Measurements from ENCODE around the gene DOCK2.
"Not testable (repeated sequence)": the region's sequence is repeated elsewhere in the genome, so short reads cannot be mapped to it uniquely, and the experiment has no call there.

DOCK2 gene

GRCh38 chr5:169764018-169764378 lies 126.9 kb downstream of the DOCK2 start:
- TF ChIP-seq CTCF (IDR thresholded peaks at IDR 0.05) = no peak
- H3K4me3 ChIP-seq (ENCODE audit: low read depth in 1 of 2, low read length in 1 of 2) = no peak overlapping the region
- H3K36me3 ChIP-seq = peaks cover 97% of the 10 kb centered on the region
- H3K9me3 ChIP-seq = no peaks in the 10 kb centered on the region
- H3K27me3 ChIP-seq = no peaks in the 10 kb centered on the region
- no peaks in the 10 kb centered on the region for H3K4me1 ChIP-seq (ENCODE audit: control insufficient read depth in 1 of 2, insufficient read depth in 1 of 2, low read depth in 1 of 2, low read length in 1 of 2)
- no peak overlapping the region for H3K27ac ChIP-seq

GRCh38 chr5:169765176-169765996 lies 128.3 kb downstream of the DOCK2 start:
- peak overlapping the region; percentile 22 for H3K27ac ChIP-seq
- H3K36me3 ChIP-seq = peaks cover 92% of the 10 kb centered on the region
- no peak overlapping the region for H3K4me3 ChIP-seq (ENCODE audit: low read depth in 1 of 2, low read length in 1 of 2)
- H3K4me1 ChIP-seq (ENCODE audit: control insufficient read depth in 1 of 2, insufficient read depth in 1 of 2, low read depth in 1 of 2, low read length in 1 of 2) = no peaks in the 10 kb centered on the region
- no peaks in the 10 kb centered on the region for H3K27me3 ChIP-seq
- no peaks in the 10 kb centered on the region for H3K9me3 ChIP-seq
- no peak for TF ChIP-seq CTCF (IDR thresholded peaks at IDR 0.05)

GRCh38 chr5:169766943-169767342 lies 129.9 kb downstream of the DOCK2 start:
- H3K36me3 ChIP-seq = peaks cover 82% of the 10 kb centered on the region
- not testable (repeated sequence) for H3K27me3 ChIP-seq; H3K9me3 ChIP-seq; H3K4me3 ChIP-seq (ENCODE audit: low read depth in 1 of 2, low read length in 1 of 2); H3K27ac ChIP-seq; H3K4me1 ChIP-seq (ENCODE audit: control insufficient read depth in 1 of 2, insufficient read depth in 1 of 2, low read depth in 1 of 2, low read length in 1 of 2)

- no peaks in the 10 kb centered on the region for H3K4me1 ChIP-seq (ENCODE audit: control insufficient read depth in 1 of 2, insufficient read depth in 1 of 2, low read depth in 1 of 2, low read length in 1 of 2)
- no peak overlapping the region for H3K27ac ChIP-seq
- no peak for TF ChIP-seq CTCF (IDR thresholded peaks at IDR 0.05)
- H3K4me3 ChIP-seq (ENCODE audit: low read depth in 1 of 2, low read length in 1 of 2) = no peak overlapping the region
- peaks cover 82% of the 10 kb centered on the region for H3K36me3 ChIP-seq
- no peaks in the 10 kb centered on the region for H3K27me3 ChIP-seq
- H3K9me3 ChIP-seq = no peaks in the 10 kb centered on the region
Observed at GRCh38 chr5:169767938-169768337, 130.9 kb downstream of the DOCK2 start.

- Histone ChIP-seq H3K27me3 (no peaks in the 10 kb centered on the region), H3K4me3 (ENCODE audit: low read depth in 1 of 2, low read length in 1 of 2) (no peak overlapping the region), H3K4me1 (ENCODE audit: control insufficient read depth in 1 of 2, insufficient read depth in 1 of 2, low read depth in 1 of 2, low read length in 1 of 2) (no peaks in the 10 kb centered on the region), H3K36me3 (peaks cover 82% of the 10 kb centered on the region), H3K27ac (no peak overlapping the region), H3K9me3 (no peaks in the 10 kb centered on the region)
- no peak for TF ChIP-seq CTCF (IDR thresholded peaks at IDR 0.05)
Observed at GRCh38 chr5:169768416-169768815, 131.3 kb downstream of the DOCK2 start.

- Histone ChIP-seq H3K4me1 (ENCODE audit: control insufficient read depth in 1 of 2, insufficient read depth in 1 of 2, low read depth in 1 of 2, low read length in 1 of 2) (no peaks in the 10 kb centered on the region), H3K9me3 (no peaks in the 10 kb centered on the region), H3K27me3 (no peaks in the 10 kb centered on the region), H3K27ac (no peak overlapping the region), H3K4me3 (ENCODE audit: low read depth in 1 of 2, low read length in 1 of 2) (no peak overlapping the region), H3K36me3 (peaks cover 81% of the 10 kb centered on the region)
- no peak for TF ChIP-seq CTCF (IDR thresholded peaks at IDR 0.05)
Observed at GRCh38 chr5:169770109-169770508, 133.0 kb downstream of the DOCK2 start.
